ENCODE measurements around the gene CERS3. TPM values are rescaled to one million over a fixed set of nuclear protein-coding genes. Genes with fewer than 3 reads are reported as not detected.
A peak's percentile ranks its signal among the peaks of the same experiment; 100 is the strongest.

The CERS3 gene
- total RNA-seq, 2 donors from 2014 or later: 0.22 TPM; not detected in 1

DNA sequence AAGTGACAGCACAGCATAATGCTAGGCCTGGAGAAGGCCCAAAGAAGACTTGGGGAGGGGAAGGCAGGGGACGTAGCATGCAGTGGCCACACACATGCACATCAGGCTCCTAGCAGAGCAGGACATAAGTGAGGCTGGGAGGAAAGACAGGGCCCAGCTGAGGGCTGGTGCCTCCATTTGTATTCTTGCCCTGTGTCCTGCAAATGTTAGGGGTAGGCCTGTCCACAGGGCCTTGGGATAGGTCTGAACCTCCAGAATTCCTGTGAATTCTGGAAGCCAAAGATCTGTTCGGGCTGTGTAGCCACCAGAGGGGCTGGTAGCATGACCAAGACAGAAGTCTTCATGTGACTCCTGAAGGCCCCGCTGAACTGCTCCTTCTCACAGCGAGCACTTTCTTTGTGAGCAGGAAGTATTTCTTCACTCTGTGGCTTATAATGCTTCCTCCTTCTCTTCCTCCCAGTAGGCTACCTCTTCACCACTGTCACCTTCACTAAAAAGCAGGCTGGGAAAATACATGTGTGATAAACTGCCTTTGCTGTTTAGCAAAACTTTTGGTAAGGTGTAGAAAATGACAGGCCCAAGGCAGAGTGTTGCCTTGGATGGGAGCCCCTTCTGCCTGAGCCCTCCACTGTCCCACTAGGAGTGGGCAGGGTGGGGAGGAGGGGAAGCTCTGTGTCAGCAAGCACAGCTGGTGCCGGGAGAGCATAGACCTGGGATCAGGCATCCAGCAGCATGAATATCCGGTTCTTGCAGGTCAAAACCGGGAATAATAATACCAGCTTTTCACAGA is 8.4 kb downstream of the CERS3 start:
- H3K27me3 Mint-ChIP-seq: peaks cover 0 to 9% of the 10 kb centered on the region in 2 donors
- no peaks in the 10 kb centered on the region for H3K36me3 Mint-ChIP-seq
- no peaks in the 10 kb centered on the region for H3K9me3 Mint-ChIP-seq
- peak; percentile 81 to 85 for ATAC-seq
- H3K4me3 Mint-ChIP-seq: peak overlapping the region; percentile 32
- no peak for DNase-seq (ENCODE audit: low spot score)
- no peak overlapping the region for H3K27ac Mint-ChIP-seq
- peaks cover 7 to 10% of the 10 kb centered on the region in 2 donors for H3K4me1 Mint-ChIP-seq (ENCODE audit: low read depth in 2 of 2)

DNA sequence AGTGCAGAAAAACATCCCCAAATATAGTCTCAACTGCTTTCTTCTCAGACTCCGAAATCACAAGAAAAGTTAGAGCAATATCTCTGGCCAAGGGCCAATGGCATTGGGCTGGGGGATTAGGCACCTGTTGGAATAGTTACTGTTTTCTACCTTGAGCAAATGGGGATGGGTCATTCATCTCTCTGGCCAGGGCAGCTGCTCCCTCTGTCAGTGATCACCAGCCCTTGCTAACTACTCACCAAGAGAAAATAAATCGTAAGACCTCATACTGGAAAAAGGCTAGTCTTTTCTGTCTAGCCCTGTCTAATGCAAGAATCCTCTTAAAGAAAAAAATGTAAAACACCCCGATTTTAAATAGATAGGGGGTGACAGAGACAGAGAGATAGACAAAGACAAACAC is 10.9 kb downstream of the CERS3 start:
- DNase-seq (ENCODE audit: low spot score) (no peak), ATAC-seq (no peak)
- Mint-ChIP-seq H3K27ac (no peak overlapping the region), H3K27me3 (peaks cover 4 to 14% of the 10 kb centered on the region in 2 donors), H3K4me3 (no peak overlapping the region), H3K4me1 (ENCODE audit: low read depth in 2 of 2) (peaks cover 7 to 10% of the 10 kb centered on the region in 2 donors), H3K9me3 (no peaks in the 10 kb centered on the region), H3K36me3 (no peaks in the 10 kb centered on the region)

- DNase-seq (ENCODE audit: low spot score): no peak
- H3K4me1 Mint-ChIP-seq (ENCODE audit: low read depth in 2 of 2): peaks cover 7 to 10% of the 10 kb centered on the region in 2 donors
- no peaks in the 10 kb centered on the region for H3K36me3 Mint-ChIP-seq
- ATAC-seq: no peak
- no peak overlapping the region for H3K27ac Mint-ChIP-seq
- H3K27me3 Mint-ChIP-seq: peaks cover 4 to 18% of the 10 kb centered on the region in 2 donors
- no peaks in the 10 kb centered on the region for H3K9me3 Mint-ChIP-seq
- H3K4me3 Mint-ChIP-seq: no peak overlapping the region
Observed at GRCh38 chr15:100516643-100517512, 11.9 kb downstream of the CERS3 start.

DNA sequence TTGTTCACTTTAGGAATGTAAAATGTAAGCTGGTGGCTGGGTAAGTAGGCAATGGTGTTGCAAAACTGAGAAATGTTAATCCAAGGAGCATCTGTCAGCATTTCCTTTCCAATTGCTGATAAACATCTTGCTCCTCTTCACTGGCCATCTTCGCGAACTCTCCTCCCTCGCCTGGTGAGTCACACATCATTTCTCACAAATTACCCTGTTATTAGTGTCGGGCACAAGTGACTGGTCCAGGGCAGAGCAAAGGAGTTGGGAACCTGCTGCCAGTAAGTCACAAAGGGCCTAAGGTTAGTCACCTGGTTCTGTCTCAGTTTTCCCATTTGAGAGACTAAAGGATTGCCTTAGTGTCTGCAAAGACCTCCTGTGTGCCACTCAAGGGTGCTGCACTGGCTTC is 13.0 kb downstream of the CERS3 start:
- no peaks in the 10 kb centered on the region for H3K9me3 Mint-ChIP-seq
- ATAC-seq (no peak), DNase-seq (ENCODE audit: low spot score) (no peak)
- H3K27ac Mint-ChIP-seq: no peak overlapping the region
- peaks cover 4 to 5% of the 10 kb centered on the region in 2 donors for H3K4me1 Mint-ChIP-seq (ENCODE audit: low read depth in 2 of 2)
- H3K36me3 Mint-ChIP-seq: no peaks in the 10 kb centered on the region
- no peak overlapping the region for H3K4me3 Mint-ChIP-seq
- peaks cover 4 to 18% of the 10 kb centered on the region in 2 donors for H3K27me3 Mint-ChIP-seq

DNA sequence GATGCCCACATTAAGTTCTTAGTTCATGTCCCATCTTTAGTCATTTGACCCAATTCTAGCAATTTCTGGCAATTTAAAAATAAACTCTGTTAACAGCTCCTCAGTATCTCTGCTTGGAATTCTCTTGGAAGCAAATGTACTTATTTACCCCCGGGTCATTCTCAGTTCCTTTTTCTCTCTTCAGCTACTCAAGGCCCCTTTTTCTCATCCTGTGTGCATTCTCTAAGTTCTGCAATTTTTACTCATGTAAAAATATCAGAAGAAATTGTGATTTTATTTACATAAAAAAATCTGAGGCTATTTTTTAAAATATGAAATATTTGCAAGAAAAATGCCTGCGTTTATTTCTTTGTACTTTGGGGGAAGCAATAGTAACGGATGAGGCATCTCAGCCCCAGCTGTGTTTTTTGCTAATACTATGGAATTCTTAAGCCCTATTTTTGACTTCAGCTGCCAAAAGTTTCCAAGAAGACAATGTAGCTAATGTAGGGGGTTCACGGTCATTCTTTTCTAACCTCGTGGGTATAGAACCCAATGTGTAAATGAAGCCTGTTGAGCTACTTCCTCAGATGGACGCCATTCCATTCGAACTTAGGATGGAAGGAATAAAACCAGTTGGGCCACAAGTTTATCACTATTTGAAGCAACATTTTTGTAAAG is 20.0 kb downstream of the CERS3 start:
- no peaks in the 10 kb centered on the region for H3K9me3 Mint-ChIP-seq
- peaks cover 18% of the 10 kb centered on the region in 2 donors for H3K27me3 Mint-ChIP-seq
- peaks cover 6% of the 10 kb centered on the region for H3K36me3 Mint-ChIP-seq
- ATAC-seq (no peak), DNase-seq (ENCODE audit: low spot score) (no peak)
- no peak overlapping the region for H3K4me3 Mint-ChIP-seq
- no peaks in the 10 kb centered on the region for H3K4me1 Mint-ChIP-seq (ENCODE audit: low read depth in 2 of 2)
- H3K27ac Mint-ChIP-seq: no peak overlapping the region

- DNase-seq (ENCODE audit: low spot score): no peak
- ATAC-seq: no peak
- Mint-ChIP-seq H3K36me3 (no peaks in the 10 kb centered on the region), H3K4me1 (ENCODE audit: low read depth in 2 of 2) (no peaks in the 10 kb centered on the region), H3K9me3 (no peaks in the 10 kb centered on the region), H3K4me3 (no peak overlapping the region), H3K27ac (no peak overlapping the region), H3K27me3 (peaks cover 0 to 13% of the 10 kb centered on the region in 2 donors)
Observed at GRCh38 chr15:100502651-100503050, 26.1 kb downstream of the CERS3 start.

GRCh38 chr15:100501117-100501516 is 27.6 kb downstream of the CERS3 start:
- no peak for DNase-seq (ENCODE audit: low spot score)
- Mint-ChIP-seq H3K36me3 (no peaks in the 10 kb centered on the region), H3K9me3 (no peaks in the 10 kb centered on the region), H3K27ac (no peak overlapping the region), H3K4me3 (no peak overlapping the region), H3K4me1 (ENCODE audit: low read depth in 2 of 2) (no peaks in the 10 kb centered on the region), H3K27me3 (peaks cover 9 to 17% of the 10 kb centered on the region in 2 donors)
- no peak for ATAC-seq

DNA sequence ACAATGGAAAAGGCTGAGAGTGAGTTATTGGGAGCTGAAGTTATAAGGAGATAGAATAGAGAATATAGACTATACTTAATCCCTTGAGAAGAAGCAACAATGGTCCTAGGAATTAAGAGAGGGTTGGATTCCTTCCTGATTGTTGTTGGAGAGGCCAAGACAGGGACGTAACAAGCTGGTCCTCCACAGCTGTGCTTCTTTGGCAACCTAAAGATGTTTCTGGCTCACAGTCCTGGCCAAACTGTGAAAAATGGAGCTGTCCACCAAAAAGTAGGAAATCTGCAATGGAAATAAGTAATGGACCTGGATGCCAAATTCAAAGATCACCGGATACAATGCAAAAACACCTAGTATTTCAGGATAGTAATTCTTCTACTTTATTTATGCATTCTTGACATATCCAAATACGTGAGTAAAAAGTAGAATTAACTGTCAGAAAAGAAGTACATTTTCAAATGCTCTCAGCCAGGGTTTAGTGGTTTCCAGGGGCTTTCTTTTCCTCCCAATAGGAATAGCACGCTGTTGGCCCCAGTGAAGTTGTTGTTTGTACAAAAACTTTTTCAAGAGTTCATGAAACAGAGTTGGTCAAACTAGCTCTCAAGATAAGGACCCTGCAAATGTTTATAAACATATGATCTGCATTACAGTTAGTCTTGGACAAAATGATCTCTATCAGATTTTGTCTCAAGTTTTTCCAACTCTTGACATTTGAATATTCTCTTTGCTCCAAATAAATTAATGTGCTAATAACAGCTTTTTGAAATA is 28.3 kb downstream of the CERS3 start:
- ATAC-seq (no peak), DNase-seq (ENCODE audit: low spot score) (no peak)
- Mint-ChIP-seq H3K27me3 (peaks cover 13 to 17% of the 10 kb centered on the region in 2 donors), H3K36me3 (no peaks in the 10 kb centered on the region), H3K4me1 (ENCODE audit: low read depth in 2 of 2) (no peaks in the 10 kb centered on the region), H3K4me3 (no peak overlapping the region), H3K27ac (no peak overlapping the region), H3K9me3 (no peaks in the 10 kb centered on the region)

- ATAC-seq: no peak
- H3K4me1 Mint-ChIP-seq (ENCODE audit: low read depth in 2 of 2): no peaks in the 10 kb centered on the region
- H3K4me3 Mint-ChIP-seq: no peak overlapping the region
- no peak overlapping the region for H3K27ac Mint-ChIP-seq
- no peaks in the 10 kb centered on the region for H3K36me3 Mint-ChIP-seq
- DNase-seq (ENCODE audit: low spot score): no peak
- H3K27me3 Mint-ChIP-seq: peaks cover 11 to 41% of the 10 kb centered on the region in 2 donors
- H3K9me3 Mint-ChIP-seq: no peaks in the 10 kb centered on the region
Observed at GRCh38 chr15:100495861-100496260, 32.9 kb downstream of the CERS3 start.

GRCh38 chr15:100493213-100493612 is 35.5 kb downstream of the CERS3 start:
- no peak for DNase-seq (ENCODE audit: low spot score)
- no peak for ATAC-seq
- Mint-ChIP-seq H3K4me1 (ENCODE audit: low read depth in 2 of 2) (no peaks in the 10 kb centered on the region), H3K27ac (no peak overlapping the region), H3K36me3 (no peaks in the 10 kb centered on the region), H3K9me3 (no peaks in the 10 kb centered on the region), H3K4me3 (no peak overlapping the region), H3K27me3 (peaks cover 11 to 41% of the 10 kb centered on the region in 2 donors)

- ATAC-seq (no peak), DNase-seq (ENCODE audit: low spot score) (no peak)
- Mint-ChIP-seq H3K9me3 (no peaks in the 10 kb centered on the region), H3K27ac (no peak overlapping the region), H3K4me1 (ENCODE audit: low read depth in 2 of 2) (no peaks in the 10 kb centered on the region), H3K27me3 (no peaks in the 10 kb centered on the region), H3K4me3 (no peak overlapping the region), H3K36me3 (peaks cover 2% of the 10 kb centered on the region)
Observed at GRCh38 chr15:100484443-100484842, 44.3 kb downstream of the CERS3 start.

DNA sequence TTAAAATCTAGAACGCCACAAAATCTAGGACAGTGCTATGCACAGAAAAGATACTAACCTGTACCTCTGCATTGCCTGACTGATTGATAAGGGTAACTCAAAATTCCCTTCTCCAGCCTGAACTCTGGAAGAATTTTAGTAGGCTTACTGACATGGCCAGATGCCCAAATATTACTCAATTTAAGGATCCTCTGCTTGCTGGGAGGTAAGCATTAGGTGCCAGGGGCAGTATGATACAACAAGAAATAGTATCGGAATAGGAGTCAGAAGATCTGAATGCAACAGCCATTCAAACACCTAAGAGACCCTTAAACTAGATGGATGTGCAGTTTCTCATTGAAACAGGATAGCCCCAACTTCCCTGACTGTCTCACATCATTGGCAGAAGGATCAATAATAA is 45.4 kb downstream of the CERS3 start:
- Mint-ChIP-seq H3K27ac (no peak overlapping the region), H3K36me3 (peaks cover 13% of the 10 kb centered on the region)
- ATAC-seq: no peak

DNA sequence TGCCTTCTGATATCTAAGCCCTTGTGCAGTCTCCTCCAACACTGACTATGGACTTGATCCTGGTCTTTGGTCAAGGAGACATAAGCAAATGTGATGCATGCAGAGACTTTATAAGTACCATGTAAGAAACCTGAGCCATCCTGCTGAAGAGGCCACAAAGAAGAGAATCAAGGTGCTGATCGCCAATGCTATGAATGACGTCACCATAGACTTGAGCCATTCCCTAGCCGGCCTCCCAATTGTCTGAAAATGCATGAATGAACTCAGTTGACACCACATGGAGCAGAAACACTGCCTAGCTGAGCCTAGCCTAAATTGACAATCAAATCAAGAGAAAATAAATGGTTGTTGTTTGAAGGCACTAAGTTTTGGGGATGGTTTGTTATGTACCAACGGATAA is 51.9 kb downstream of the CERS3 start:
- no peaks in the 10 kb centered on the region for H3K4me1 Mint-ChIP-seq (ENCODE audit: low read depth in 2 of 2)
- ATAC-seq (no peak), DNase-seq (ENCODE audit: low spot score) (no peak)
- no peak overlapping the region for H3K4me3 Mint-ChIP-seq
- H3K27ac Mint-ChIP-seq: no peak overlapping the region
- H3K9me3 Mint-ChIP-seq: peaks cover 14% of the 10 kb centered on the region
- H3K27me3 Mint-ChIP-seq: peaks cover 0 to 4% of the 10 kb centered on the region in 2 donors
- H3K36me3 Mint-ChIP-seq: peaks cover 37% of the 10 kb centered on the region

More for the DNA sequence above, 45.4 kb downstream of the CERS3 start:
- Mint-ChIP-seq H3K4me1 (ENCODE audit: low read depth in 2 of 2) (no peaks in the 10 kb centered on the region), H3K27me3 (no peaks in the 10 kb centered on the region), H3K4me3 (no peak overlapping the region), H3K9me3 (peaks cover 7% of the 10 kb centered on the region)
- DNase-seq (ENCODE audit: low spot score): no peak

Measured in natural killer cell treated with Interleukin-12 subunit alpha and Interleukin-12 subunit beta and Interleukin-15 and Interleukin-18, amount 100 ng/mL, for 72 hours (primary cell).